GM12892 (cell line): ENCODE results near the gene OR8G5.
"Not testable (repeated sequence)": the region's sequence is repeated elsewhere in the genome, so short reads cannot be mapped to it uniquely, and the experiment has no call there.

Experiments used
- DNase-seq: peaks from one replicate; pipeline ENCODE4 v3.0.0; 2011; ENCODE audit not compliant: insufficient read length
- FAIRE-seq: peaks from 2 replicates; lab custom pipeline; 2011; peaks lifted over from hg19 to GRCh38; lab: Jason Lieb, UNC
- POLR2A ChIP-seq: IDR thresholded peaks from 2 replicates; pipeline ENCODE4 v1.6.1; 2011; ENCODE audit warnings: low read depth, low read length, control low read depth
- POLR2AphosphoS5 ChIP-seq: IDR thresholded peaks from 2 replicates; pipeline ENCODE4 v1.6.1; 2011; ENCODE audit warnings: low read depth, low read length, control low read depth
- TAF1 ChIP-seq: IDR thresholded peaks from 2 replicates; pipeline ENCODE4 v1.6.1; 2011; ENCODE audit warnings: low read depth, mild to moderate bottlenecking, control low read depth, low read length, borderline replicate concordance

Gene OR8G5

GRCh38 chr11:124240621-124241397 lies 15.4 kb upstream of the OR8G5 start, which contains the start of gene OR8G1:
OR8G1 (plus strand) TSS chr11:124241095; CDS start chr11:124249676, 8,581 bp downstream.
- DNase-seq = no peak
- TF ChIP-seq POLR2AphosphoS5 (no peak), TAF1 (no peak), POLR2A (no peak)
- no peak for FAIRE-seq

- not testable (repeated sequence) for FAIRE-seq
Observed at GRCh38 chr11:124249869-124250268, 6.3 kb upstream of the OR8G5 start.

DNA sequence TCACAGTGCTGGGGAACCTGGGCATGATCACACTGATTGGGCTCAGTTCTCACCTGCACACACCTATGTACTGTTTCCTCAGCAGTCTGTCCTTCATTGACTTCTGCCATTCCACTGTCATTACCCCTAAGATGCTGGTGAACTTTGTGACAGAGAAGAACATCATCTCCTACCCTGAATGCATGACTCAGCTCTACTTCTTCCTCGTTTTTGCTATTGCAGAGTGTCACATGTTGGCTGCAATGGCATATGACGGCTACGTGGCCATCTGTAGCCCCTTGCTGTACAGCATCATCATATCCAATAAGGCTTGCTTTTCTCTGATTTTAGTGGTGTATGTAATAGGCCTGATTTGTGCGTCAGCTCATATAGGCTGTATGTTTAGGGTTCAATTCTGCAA lies 8.9 kb downstream of the OR8G5 start:
- peak; percentile 69 for FAIRE-seq
- DNase-seq = not testable (repeated sequence)

More at GRCh38 chr11:124249869-124250268, 6.3 kb upstream of the OR8G5 start:
- DNase-seq = not testable (repeated sequence)

DNA sequence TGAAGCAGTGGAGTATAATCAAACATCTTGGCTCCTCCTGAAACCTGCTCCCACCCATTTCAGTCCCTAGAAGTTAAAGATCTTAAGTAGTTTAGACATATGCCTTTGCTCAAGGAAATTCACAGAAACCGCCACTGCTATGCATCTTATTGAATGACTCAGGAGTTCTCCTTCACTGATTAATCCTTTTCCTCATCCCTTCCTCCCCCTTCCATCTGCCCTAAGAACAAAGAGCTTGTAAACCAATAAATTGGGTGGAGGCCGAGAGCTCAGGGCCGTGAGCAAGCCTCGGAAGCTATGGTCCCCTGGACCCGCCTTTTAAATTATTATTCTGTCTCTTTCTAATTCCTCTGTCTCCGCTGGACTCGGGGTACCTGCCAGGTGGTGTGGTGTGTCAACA lies 14.7 kb downstream of the OR8G5 start:
- DNase-seq, FAIRE-seq: not testable (repeated sequence)

DNA sequence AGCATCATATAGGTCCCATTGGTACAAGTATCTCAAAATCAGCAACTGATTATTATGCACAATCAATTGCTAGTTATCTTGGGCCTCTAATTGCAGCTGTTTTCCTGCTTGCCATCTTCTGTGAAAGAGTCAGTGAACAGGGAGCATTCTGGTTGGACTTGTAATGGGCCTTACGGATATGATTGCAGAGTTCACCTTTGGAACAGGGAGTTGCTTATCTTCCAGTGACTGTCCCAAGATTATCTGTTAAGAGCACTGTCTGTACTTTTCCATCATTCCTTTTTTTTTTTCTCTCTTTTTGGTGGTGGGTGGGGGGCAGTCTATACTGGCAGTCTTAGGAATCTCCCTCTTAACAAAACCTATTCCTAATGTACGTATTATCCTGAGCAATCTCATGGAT lies 17.8 kb downstream of the OR8G5 start:
- FAIRE-seq = no peak
- DNase-seq = no peak
- TF ChIP-seq TAF1 (no peak), POLR2A (no peak), POLR2AphosphoS5 (no peak)

GRCh38 chr11:124276081-124276480 lies 19.9 kb downstream of the OR8G5 start:
- FAIRE-seq (no peak), DNase-seq (no peak)
- TF ChIP-seq POLR2A (no peak), POLR2AphosphoS5 (no peak), TAF1 (no peak)

DNA sequence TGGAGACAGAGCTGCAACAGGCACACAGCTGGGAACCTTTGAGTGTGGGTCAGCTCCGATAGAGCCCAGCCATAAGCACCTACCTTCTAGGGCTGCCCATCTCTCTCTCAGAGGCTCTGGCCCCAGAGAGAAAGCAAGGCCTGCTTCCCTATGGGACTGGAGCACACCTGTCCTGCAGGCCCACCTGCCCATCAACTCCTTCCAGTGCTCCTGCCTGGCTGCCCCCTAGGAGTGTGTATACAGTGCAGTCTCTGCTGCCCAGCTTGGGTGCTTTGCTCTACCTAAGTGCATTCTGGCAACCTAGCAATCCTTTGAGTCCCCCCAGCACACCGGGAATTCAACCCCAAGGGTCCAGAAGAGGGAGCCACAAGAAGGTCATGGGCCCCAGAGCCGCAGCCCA lies 21.0 kb downstream of the OR8G5 start:
- no peak for FAIRE-seq
- DNase-seq = no peak
- no peak for TF ChIP-seq TAF1
- no peak for TF ChIP-seq POLR2A
- TF ChIP-seq POLR2AphosphoS5 = no peak

- TF ChIP-seq POLR2A (no peak), POLR2AphosphoS5 (no peak), TAF1 (no peak)
- no peak for DNase-seq
- no peak for FAIRE-seq
Observed at GRCh38 chr11:124277804-124278203, 21.6 kb downstream of the OR8G5 start.

DNA sequence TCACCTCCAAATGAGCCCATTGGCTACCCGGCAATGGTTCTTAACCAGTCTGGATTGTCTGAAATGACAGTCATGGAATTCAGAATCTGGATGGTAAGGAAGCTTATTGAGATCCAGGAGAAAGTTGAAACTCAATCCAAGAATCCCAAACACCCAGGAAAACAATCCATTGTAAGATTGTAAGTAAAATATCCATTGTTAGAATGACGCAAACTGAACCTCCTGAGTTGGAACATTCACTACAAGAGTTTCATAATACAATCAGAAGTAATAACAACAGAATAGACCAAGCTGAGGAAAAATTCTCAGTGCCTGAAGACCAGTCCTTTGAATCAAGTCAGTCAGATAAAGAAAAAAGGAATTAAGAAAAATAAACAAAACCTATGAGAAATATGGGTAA lies 22.1 kb downstream of the OR8G5 start:
- no peak for FAIRE-seq
- TF ChIP-seq TAF1 (no peak), POLR2AphosphoS5 (no peak), POLR2A (no peak)
- DNase-seq = no peak

DNA sequence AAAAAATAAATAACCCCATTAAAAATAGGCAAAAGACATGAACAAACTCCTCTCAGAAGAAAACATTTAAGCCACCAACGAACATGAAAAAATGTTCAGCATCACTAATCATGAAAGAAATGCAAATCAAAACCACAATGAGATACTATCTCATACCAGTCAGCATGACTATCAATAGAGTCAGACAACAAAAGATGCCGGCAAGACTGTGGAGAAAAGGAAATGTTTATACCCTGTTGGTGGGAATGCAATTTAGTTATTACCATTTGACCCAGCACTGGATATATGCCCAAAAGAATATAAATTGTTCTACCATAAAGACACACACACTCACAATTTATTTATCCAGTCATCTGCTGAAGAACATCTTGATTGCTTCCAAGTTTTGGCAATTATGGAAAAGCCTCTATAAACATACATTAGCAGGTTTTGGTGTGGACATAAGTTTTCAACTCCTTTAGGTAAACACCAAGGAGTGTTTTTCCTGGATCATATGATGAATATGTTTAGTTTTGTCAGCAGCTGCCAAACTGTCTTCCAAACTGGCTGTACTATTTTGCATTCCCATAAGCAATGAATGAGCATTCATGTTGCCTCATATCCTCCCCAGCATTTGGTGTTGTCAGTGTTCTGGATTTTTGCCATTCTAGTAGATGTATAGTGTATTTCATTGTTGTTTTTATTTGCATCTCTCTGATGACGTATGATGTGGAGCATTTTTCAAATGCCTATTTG lies 29.6 kb downstream of the OR8G5 start:
- TF ChIP-seq TAF1 (no peak), POLR2AphosphoS5 (no peak), POLR2A (no peak)
- no peak for DNase-seq
- FAIRE-seq = no peak

DNA sequence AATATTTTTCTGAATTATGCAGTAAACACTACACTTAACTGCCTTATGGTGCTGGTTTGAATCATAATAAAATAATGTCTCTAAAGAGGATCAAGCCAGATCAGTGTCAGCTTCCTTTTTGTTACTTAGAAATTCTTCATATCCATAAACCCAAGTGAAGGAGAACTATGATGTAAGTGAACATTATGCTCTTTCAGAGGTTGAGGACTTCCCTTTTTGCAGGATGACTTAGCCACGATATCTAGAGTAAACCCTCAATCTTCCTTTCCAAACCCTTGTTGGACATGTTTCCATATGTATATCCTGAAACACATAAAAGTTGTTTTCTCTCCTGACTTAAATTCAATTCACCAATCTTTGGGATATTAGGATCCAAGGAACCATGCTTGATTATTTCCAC lies 38.5 kb downstream of the OR8G5 start:
- TF ChIP-seq POLR2AphosphoS5 (no peak), TAF1 (no peak), POLR2A (no peak)
- DNase-seq (no peak), FAIRE-seq (no peak)

DNA sequence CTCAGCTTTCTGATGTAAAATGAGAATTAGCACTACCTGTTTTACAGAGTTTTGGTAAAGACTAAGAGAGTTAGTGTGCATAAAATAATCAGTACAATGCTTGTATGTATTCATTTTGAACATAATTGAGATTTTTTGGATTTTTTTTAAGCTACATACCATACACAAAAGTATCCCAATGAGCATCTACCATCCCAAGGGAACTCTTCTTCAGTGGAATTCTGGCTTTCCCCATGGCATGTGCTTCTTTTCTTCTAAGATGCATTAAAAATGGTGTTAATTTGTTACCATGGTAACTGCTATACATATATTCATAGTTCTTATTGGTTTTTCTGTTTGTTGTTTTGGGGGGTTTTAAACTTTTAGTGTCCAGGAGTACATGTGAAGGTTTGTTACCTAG lies 39.8 kb downstream of the OR8G5 start:
- FAIRE-seq (no peak), DNase-seq (no peak)
- TF ChIP-seq POLR2A (no peak), TAF1 (no peak), POLR2AphosphoS5 (no peak)
